NCI-H510A (cell line): ENCODE measurements around the gene KCTD1.
A peak's percentile ranks its signal among the peaks of the same experiment; 100 is the strongest.

ENCODE experiments used
- DNase-seq: peaks from one replicate; lab custom pipeline; 2025; lab: John Stamatoyannopoulos, UW

Gene KCTD1

DNA sequence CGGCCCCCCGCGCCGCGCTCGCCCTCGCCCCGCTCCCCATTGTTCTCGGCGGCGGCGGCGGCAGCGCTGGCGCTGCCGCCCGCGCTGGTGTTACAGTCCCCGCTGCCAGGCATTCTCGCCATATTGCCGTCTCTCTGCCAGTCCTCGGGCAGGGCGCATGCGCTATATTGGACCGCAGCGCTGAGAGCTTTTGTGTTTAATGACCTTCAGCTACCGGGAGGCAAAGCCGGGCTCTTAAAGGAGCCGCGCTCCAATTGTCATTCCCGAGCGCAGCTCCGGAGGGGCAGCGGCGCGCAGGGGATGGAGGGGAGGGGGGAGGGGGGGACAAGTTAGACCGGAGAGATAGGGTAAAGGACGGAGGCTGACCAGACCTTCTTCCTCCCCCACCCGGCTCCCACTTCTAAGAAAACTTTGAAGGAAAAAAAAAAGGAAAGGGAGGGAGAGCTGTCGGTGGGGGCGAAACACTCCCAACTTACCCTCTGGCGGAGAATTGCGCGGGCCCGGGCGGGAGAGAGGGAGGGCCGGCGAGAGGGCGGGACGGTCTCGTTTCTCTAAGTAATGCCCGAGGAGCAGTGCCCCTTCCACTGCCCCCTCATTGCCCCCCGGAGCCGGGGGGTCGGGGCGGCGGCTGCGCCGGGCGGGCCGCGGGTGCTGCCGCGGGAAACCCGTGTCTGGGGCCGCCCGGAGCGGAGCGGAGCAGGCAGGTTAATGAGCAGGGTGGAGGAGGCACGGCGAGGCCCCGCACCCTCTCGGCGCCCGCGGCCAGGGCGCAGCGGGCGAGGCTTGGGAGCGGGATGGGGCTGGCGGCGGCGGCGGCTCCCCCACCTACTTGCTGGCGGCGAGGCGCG lies at the start of gene KCTD1:
Gene KCTD1, minus strand, starts transcription at position 139 of the 848 bp plus-strand sequence. Its CDS starts 17 bp downstream, at position 122.
- DNase-seq: peak; percentile 65

DNA sequence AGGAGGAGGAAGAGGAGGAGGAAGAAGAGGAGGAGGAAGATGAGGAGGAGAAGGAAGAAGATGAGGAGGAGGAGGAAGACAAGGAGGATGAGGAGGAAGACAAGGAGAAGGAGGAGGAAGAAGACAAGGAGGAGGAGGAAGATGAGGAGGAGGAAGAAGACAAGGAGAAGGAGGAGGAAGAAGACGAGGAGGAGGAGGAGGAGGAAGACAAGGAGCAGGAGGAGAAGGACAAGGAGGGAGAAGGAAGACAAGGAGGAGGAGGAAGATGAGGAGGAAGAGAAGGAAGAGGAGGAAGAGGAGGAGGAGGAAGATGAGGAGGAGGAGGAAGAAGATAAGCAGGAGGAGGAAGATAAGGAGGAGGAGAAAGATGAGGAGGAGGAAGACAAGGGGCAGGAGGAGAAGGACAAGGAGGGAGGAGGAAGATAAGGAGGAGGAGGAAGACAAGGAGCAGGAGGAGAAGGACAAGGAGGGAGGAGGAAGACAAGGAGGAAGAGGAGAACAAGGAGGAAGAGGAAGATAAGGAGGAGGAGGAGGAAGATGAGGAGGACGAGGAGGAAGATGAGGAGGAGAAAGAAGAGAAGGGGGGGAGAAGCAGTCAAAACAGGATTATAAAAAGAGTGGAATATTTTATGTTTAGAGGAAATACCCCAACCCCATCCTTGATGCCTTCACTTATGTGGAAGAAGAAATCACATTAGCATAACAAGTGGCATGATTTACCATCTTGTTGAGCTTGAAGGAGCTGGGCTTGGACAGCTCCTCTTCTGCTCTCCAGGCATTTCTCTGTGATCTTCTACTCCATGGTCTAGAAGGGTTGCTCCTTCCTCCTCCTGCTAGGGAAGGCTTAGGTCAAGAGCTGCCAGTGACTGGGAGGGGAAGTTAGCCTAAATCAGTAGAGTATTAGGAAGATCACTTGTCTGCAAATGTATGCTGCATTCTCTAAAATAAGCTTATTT lies 45.3 kb upstream of the KCTD1 start:
- DNase-seq: no peak

DNA sequence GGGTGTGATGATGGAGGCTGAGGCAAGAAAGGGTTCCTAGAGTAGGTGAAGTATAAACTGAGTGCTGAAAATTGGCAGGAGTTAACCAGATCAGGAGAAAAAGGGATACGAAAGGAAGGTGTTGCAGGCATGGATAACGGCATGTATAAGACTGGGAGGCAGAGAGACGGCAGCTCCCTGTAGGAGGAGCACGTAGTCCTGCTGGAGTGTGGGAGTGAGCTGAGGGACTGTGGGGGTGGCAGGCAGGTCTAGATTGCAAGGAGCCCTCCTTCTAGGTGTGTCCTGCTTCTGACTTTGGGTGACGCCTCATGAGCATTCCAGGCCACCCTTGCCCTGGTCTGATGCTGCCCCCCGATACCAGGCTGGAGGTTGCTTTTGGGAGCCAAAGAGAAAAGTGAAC lies 36.4 kb upstream of the KCTD1 start:
- DNase-seq: no peak

DNA sequence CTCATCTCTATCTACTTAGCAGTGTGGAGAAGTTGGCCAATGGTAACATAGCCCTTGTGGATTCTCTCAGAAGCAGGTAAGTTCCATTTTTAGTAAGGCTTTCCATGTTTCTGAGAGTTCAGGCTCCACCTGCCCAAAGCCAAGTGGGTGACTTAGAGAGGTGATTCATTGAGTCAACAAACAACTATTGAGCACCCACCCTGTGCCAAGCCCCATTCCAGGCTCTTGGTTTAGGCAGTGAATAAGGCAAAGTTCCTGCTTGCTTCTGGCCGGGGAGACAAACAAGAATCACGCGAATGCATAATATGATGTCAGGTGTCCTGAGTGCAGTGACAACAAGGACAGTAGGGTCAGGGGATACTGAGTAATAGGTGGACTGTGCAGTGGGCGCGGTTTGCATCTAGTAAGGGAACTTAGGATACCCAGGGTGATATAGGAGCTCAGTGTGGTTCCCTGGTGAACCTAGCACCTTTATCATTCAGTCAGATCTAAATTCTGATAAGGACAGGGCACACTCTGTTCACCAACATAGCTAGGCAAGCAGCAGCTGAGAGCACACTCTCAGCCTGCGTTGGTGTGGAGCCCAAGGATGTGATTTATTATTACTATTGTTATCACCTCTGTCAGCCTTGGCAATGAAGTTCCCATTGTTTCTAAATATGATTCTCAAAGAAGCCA lies 31.7 kb upstream of the KCTD1 start:
- DNase-seq: no peak

DNA sequence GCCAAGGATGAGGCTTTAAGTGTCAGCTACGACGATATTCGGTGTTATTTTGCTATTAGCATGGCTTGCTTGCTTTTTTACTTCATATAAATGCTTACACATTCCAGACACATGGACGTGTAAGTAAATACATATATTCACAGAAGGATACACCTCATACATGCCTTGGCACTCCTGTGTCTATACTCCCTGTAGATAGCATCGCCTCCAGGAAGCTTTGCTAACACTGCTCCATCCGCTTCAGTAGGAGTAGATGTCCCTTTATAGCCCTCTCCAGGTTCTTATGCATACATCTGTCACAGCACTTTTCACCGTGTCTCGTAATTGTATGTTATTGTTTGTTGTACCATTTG lies 27.5 kb upstream of the KCTD1 start:
- DNase-seq: peak; percentile 6

DNA sequence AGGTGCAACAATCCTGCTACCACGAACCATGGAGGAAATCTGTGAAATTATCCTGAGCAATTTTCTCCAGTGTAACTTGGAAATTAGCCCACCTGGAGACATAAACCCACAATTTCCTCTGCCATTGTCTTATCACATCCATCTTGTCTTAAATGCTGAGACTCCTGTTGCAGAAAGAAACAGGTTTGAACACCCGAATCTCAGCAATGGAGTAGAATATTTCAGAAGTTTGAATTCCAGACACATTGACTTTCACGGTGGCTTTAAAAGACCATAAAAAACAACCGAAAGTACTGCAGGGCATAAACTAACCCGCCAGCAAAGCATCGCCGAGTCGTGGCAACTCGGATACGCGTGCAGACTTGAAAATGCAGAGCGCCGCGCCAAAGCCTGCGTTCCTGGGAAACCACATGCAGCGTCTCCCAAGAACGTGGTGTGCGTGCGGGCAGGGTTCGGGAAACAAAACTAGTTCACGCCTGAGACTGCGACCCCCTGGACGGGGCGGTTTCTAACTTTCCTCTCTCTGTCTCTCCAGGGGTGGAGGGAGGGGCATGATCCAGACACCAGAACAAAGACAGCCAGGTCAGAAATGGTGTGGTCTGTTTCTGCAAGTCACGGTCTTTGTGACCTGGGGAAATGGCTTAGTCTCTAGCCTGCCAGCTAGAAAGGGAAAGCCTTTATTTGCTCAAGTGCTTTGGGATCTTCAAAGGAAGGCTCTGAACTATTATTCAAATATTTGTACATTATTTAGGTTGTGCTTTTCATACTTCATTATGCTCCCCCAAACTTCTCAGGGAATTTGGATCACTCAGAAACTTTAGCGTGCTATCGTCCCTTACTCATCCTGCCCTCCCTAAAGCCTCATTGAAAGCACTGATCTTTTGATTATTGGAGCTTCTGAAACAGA lies 26.9 kb upstream of the KCTD1 start:
- DNase-seq: no peak

DNA sequence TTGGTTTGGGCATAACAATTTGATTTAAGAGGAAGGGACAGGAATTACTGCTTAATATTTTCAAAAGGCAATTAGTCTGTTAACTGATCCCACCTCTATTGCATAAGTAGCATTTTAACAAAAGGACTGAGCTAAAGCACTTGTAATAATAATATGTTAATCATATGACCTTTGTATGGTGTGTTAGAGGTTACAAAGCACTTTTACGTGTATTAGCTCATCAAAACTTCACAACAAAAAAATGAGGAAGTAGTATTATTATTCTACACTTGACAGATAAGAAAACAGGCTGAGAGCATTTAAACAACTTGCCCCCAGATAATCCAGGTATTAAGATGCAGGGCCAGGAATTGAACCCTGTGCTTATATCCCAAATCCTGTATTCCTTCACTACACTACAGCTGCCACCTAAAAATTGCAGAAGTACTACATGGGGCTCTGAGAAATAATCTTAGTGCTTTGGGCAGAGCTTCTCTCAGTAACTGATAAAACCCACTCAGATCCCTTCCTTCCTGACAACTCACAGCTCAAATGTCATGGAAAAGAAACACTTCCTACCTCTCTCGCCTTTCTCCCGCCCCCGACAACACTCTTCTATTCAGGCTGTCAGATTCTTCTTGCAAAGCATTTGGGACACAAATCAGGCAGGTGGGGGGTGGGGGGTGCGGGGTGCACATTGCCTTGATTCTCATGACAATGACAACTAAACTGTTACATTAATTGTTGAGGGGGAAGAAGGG lies 20.7 kb upstream of the KCTD1 start:
- no peak for DNase-seq

DNA sequence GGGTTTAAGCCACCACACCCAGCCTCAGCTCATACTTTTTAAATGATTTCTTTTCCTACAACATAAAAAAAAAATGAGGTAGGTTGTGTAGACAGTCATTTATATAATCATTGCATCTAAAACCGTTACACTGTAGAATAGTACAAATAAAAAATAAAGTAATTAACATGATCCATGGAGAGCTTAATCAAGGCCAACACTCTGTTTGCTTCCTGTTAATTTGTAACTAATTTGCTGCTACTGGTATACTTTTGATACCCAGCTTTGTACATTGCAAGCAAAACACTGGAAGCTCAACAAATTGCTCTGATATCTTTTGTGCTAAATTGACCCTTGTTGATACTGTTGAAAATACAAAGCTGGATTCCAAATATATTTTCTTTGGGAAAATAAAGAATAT lies 20.2 kb upstream of the KCTD1 start:
- DNase-seq: no peak

DNA sequence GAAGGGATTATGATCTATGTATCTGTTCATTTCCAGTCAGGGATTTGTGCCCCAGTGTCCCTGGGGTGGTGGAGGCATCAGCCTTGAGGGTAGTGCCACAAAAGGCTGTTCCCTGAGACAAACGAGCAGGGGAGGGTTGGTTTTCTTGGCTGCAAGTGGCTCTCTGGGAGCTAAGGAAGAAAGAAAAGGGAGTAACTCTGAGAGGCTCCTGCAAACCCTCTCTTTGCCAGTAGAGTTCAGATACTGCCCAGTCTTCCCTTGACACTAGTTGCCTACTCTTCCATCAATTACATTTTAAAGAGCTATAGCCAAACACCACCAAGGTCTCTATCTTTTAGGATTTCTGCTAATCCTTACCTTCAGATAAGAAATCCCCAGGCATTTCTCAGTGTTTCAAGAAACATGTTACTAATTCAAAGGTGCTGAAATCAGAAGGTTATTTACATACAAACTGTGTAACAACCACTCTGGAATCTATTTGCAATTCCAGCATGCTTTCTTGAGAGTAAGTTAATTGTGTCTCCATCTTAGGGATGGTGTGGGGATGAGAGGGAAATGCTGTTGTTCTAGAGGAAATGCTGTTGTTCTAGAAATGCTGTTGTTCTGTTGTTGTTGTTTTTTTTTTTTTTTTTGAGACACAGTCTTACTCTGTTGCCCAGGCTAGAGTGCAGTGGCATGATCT lies 18.7 kb upstream of the KCTD1 start:
- DNase-seq: no peak

DNA sequence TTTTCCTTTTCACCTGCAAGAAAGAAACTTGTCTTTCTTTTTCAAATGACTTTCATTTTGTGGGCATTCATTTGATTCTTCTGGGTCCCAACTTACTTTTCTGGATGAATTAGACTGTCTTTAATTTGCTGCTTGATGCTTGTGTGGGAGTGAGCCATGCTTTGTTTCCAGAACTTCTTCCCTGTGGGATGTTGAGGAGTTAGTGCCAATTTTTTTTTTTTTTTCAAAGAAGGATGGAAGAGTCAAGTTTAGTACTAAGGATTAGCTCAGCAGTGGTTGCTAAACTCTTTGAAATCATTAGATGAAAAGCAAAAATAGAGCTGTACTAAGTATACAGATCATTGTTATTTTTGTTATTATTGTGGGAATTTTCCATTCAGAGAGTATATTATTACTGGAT lies 17.2 kb upstream of the KCTD1 start:
- DNase-seq: no peak

DNA sequence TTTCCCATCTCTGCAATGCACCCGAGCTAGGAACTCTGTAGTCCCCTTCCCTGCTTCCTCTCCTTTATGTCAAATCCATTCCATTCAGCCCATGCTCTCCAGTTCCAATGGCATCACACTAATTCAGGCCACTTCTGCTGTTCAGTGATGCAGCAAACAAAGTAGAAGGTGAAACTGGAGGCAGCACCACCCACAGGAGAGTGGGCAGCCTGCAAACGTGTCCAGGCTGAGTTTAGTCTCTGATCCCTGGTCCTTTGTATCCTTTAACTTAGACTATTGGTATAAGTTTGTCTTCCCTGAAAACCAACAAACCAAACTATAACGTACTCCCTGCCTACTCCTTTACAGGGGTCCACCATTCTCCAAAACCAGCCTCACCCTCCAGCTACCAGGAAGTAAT lies 14.7 kb upstream of the KCTD1 start:
- DNase-seq: no peak

DNA sequence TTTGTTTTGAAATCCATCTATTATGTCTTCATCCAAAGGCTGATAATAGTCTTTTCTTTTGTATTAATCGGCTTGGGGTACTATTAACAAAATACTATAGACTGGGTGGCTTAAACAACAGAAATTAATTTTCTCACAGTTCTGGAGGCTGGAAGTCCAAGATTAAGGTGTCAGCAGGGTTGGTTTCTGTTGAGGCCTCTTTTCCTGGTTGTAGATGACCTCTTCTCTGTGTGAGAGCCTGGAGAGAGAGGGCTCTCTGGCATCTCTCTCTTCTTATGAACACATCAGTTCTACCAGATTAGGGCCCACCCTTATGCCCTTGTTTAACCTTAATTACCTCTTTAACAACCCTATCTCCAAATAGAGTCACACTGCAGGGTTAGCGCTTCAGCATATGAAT lies 14.2 kb upstream of the KCTD1 start:
- DNase-seq: no peak

DNA sequence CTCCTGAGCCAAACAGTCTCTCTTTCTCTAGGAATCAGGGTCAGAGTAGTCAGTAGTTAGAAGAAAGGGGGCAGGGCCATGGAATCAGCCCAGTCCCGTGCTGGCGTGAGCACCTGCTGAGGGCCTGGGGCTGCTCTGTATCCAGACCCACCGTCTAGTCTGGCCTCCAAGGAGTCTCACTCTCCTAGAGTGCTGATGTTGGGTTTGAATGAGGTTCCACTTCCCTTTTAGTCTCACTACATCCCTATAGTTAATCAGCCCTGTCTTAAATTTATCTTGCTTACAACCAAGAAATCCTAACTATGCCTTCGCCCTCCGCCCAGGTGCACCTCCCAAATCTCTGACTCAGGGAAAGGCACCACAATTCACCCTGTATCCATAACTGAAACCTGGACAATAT lies 13.4 kb upstream of the KCTD1 start:
- no peak for DNase-seq

DNA sequence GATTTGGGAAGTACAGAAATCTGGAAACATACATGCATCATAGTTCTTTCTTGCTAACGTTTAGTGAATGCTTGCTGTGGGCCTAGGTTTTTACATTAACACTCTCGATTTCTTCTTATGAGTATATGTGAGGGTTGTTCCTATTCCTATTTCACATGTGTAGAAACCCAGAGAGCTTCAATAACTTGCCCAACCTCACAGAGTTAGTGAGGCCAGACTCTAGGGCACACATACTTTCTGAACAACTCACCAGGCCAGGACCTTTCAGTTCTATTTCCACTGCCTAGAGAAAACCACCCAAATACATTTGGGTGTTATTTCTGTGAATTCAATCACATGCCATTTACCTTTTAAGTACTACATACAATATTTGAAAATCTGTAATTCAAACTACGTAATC lies 8.2 kb upstream of the KCTD1 start:
- DNase-seq: no peak

DNA sequence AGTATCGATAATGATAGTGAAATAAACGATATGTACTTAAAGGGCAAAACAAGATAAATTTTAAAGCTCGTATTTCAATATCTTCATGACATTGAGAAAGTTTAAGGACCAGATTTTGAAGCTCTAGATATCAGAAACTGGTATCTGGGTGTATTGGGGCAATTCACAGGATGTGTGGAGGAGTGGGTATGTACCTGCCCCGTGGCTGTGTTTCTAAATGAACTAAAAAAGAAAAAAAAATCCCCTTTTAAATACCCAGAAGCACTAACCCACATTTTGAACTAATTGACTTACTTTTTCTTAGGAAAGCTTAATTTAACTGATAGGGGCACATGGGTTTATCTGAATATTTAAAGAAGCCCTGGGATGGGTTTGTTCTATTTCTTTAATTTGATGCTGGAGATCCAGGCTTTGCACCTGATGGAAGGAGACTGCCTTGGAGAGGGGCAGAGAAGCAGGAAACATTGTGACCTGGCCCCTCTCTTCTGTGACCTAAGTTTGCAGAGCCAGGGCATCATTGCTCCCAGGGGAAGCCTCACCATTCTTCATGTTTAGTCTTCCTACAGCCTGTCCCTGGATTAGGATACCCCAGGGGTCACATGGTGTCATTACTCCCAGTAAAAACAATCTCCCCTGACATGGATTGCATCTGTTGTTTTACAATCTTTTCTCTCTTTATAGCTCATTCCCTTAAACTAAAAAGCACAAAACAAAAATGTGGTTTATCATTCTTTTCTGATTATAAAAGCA lies 7.6 kb upstream of the KCTD1 start:
- no peak for DNase-seq

DNA sequence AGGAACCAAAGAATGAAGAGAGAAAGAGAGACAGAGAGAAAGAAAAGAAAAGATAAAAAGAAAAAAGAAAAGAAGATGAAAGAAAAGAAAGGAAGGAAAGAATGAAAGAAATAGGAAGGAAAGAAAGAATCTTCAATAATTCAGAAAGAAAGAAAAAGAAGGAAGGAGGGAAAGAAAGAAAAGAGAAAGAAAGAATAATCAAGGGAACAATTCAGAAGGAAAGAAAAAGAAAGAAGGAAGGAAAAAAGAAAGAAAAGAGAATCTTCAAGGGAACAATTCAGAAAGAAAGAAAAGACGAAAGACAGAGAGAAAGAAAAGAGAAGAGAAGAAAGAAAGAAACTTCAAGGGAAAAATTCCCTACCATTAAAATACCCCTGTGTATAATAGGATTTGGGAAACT lies 5.6 kb upstream of the KCTD1 start:
- no peak for DNase-seq

DNA sequence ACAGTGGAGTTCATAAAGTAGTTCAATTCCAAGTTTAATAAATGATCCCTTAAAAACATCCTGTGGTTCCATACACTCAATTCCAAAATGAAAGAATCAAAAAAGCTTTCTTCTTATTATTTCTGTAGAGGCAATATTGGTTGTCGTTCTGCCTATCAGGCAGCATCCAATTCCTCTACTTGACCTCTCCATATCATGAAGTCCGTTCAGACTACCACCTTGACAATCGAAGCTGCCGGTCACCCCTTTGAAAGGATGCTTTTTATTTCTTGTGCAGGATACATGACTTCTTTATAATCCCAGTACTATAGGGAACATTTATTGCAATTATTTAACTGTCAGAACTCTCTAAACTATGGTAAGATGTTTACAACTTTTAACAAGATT lies 3.3 kb upstream of the KCTD1 start:
- no peak for DNase-seq

DNA sequence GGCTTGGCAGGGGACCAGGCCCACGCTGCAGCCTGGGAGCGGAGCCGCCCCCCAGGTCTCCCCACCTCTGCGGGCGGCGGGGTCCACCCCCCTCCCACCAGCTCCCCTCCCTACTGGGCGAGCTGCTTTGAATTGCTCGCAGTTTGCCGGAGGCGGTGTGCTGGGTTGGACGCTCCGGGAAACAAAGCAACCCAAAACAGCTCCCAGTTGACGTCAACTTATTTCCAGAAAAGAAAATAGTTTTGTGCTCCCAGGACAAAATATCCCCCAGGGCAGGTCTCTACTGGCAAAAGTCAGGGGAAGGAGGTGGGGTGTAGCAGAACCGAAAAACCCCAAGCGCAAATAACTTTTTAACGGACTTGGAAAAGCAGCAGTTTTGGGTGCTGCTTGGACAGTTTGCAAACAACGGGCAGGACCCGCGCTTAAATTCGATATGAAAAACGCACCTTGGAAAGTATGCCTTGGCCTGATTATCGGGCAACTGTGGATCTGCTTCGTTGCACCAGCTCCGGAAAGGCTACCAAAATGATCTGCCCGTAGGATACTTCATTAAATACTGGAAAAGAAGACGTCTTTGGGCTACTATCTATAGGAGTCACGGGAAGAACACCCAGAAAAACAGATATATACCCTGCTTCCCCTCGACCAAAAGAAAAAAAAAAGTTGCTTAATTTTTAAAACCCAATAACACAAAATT lies 2.8 kb upstream of the KCTD1 start:
- no peak for DNase-seq
